CD14-positive monocyte (primary cell): ENCODE measurements around the gene SLC25A45. TPM values are rescaled to one million over a fixed set of nuclear protein-coding genes. Genes with fewer than 3 reads are reported as not detected.
A peak's percentile ranks its signal among the peaks of the same experiment; 100 is the strongest.

Source experiments
- DNase-seq, 3 donors: peaks; one replicate each; pipeline ENCODE4 v3.0.0-alpha.2; 2011 to 2022
- H2AFZ ChIP-seq: 2 replicates; pipeline ENCODE4 v1.6.0; 2012; ENCODE audit warnings: mild to moderate bottlenecking, low read depth, low read length, inconsistent platforms; ENCODE audit not compliant: insufficient read depth, poor library complexity, severe bottlenecking
- H3K27ac ChIP-seq, 2 donors: 1 replicate in 1 of 2; 2 replicates in 1 of 2; pipeline ENCODE4 v1.5.1; 2012 to 2013; ENCODE audit warnings: low read length in 2 of 2, control low read depth in 1 of 2, inconsistent platforms in 1 of 2, low read depth in 1 of 2, mild to moderate bottlenecking in 1 of 2
- H3K27me3 ChIP-seq, 2 donors: one replicate each; pipeline versions ENCODE4 v1.6.0 to v1.6.1; 2011 to 2013; ENCODE audit warnings: low read length in 2 of 2; ENCODE audit not compliant: control insufficient read depth in 2 of 2, insufficient read depth in 2 of 2
- H3K36me3 ChIP-seq, 2 donors: replicated peaks in 1 of 2; 1 replicate in 1 of 2; 2 replicates in 1 of 2; pipeline versions ENCODE4 v1.5.1 to v1.6.1; 2012 to 2013; ENCODE audit warnings: low read length in 2 of 2, control low read depth in 1 of 2, inconsistent platforms in 1 of 2, mild to moderate bottlenecking in 1 of 2; ENCODE audit not compliant: insufficient read depth in 2 of 2, control insufficient read depth in 1 of 2
- H3K4me1 ChIP-seq, 2 donors: 1 replicate in 1 of 2; 2 replicates in 1 of 2; pipeline versions ENCODE4 v1.5.1 to v1.6.1; 2012 to 2013; ENCODE audit warnings: low read length in 2 of 2, control low read depth in 1 of 2, inconsistent platforms in 1 of 2, mild to moderate bottlenecking in 1 of 2, moderate library complexity in 1 of 2; ENCODE audit not compliant: insufficient read depth in 2 of 2, control insufficient read depth in 1 of 2
- H3K4me2 ChIP-seq: replicated peaks from 2 replicates; pipeline ENCODE3; 2012; ENCODE audit warnings: low read length, moderate library complexity, mild to moderate bottlenecking; ENCODE audit not compliant: poor library complexity, severe bottlenecking; ENCODE audit errors: extremely low read depth
- H3K4me3 ChIP-seq, 3 experiments: fragments of 200-600 bp in 1 of 3; sonication (generic) in 1 of 3; replicated peaks in 1 of 3; 1 replicate in 2 of 3; 2 replicates in 1 of 3; pipeline ENCODE4 v1.5.1; 2011 to 2013; ENCODE audit warnings: low read length in 3 of 3, mild to moderate bottlenecking in 3 of 3, control low read depth in 2 of 3, low read depth in 2 of 3, inconsistent platforms in 1 of 3, moderate library complexity in 1 of 3
- H3K79me2 ChIP-seq: 2 replicates; pipeline ENCODE4 v1.6.0; 2012; ENCODE audit warnings: mild to moderate bottlenecking, control low read depth, inconsistent platforms, low read length, moderate library complexity; ENCODE audit not compliant: insufficient read depth
- H3K9ac ChIP-seq: 2 replicates; pipeline ENCODE4 v1.6.0; 2017; ENCODE audit warnings: low read length, mild to moderate bottlenecking; ENCODE audit not compliant: insufficient read depth, poor library complexity, severe bottlenecking
- H3K9me3 ChIP-seq, 2 donors: replicated peaks in 1 of 2; 1 replicate in 1 of 2; 2 replicates in 1 of 2; pipeline versions ENCODE4 v1.5.1 to v1.6.1; 2012 to 2013; ENCODE audit warnings: low read length in 2 of 2, control low read depth in 1 of 2; ENCODE audit not compliant: control insufficient read depth in 1 of 2, insufficient read depth in 1 of 2
- H4K20me1 ChIP-seq: 2 replicates; pipeline ENCODE4 v1.6.0; 2012; ENCODE audit warnings: mild to moderate bottlenecking, low read length, control low read depth, moderate library complexity; ENCODE audit not compliant: insufficient read depth
- H3K27ac Mint-ChIP-seq, 7 donors: one replicate each; pipeline ENCODE4 v1.8.0; 2020; ENCODE audit warnings: mild to moderate bottlenecking in 7 of 7, mixed read lengths in 7 of 7, moderate library complexity in 6 of 7, inconsistent platforms in 2 of 7
- H3K27me3 Mint-ChIP-seq, 3 donors: one replicate each; pipeline ENCODE4 v1.8.0; 2021 to 2022; ENCODE audit warnings: low read depth in 3 of 3, mild to moderate bottlenecking in 3 of 3, mixed read lengths in 3 of 3, moderate library complexity in 3 of 3, inconsistent platforms in 1 of 3
- H3K36me3 Mint-ChIP-seq, 2 donors: one replicate each; pipeline ENCODE4 v1.8.0; 2020; ENCODE audit warnings: mixed read lengths in 2 of 2, inconsistent platforms in 1 of 2, mild to moderate bottlenecking in 1 of 2
- H3K4me1 Mint-ChIP-seq: one replicate; pipeline ENCODE4 v1.8.0; 2020; ENCODE audit warnings: mild to moderate bottlenecking, mixed read lengths
- H3K4me3 Mint-ChIP-seq, 2 donors: one replicate each; pipeline ENCODE4 v1.8.0; 2020; ENCODE audit warnings: mild to moderate bottlenecking in 2 of 2, mixed read lengths in 2 of 2, moderate library complexity in 1 of 2
- H3K9me3 Mint-ChIP-seq, 7 donors: one replicate each; pipeline ENCODE4 v1.8.0; 2020 to 2022; ENCODE audit warnings: mixed read lengths in 7 of 7, mild to moderate bottlenecking in 6 of 7, moderate library complexity in 6 of 7, inconsistent platforms in 2 of 7
- WGBS: methylation state at CpG from one replicate; pipeline ENCODE4 v1.1.5; 2013; ENCODE audit warnings: missing lambda C conversion rate; ENCODE audit not compliant: insufficient coverage; 5-methylcytosine and 5-hydroxymethylcytosine counted together
- intact Hi-C, 2 donors: fragments of 100-400 bp; cut with micrococcal nuclease; formaldehyde crosslinking; loops; one replicate each; pipeline versions ENCODE4 v1.15.0 to v1.15.1; 2023
- polyA plus RNA-seq, 3 donors: library from polyadenylated mRNA; depleted of rRNA in 1 of 3; unstranded in 2 of 3; stranded (reverse) in 1 of 3; fragments of 300-500 nt in 2 of 3; fragments of >200 nt in 1 of 3; fragmentation: Illumina TruSeq in 2 of 3; gene quantifications; 1 replicate in 2 of 3; 2 replicates in 1 of 3; pipeline ENCODE4 v1.2.3, GENCODE V29; 2012 to 2021
- TF ChIP-seq, protein P1 (sequence below): fragments of 200-600 bp; IDR thresholded peaks from one replicate; pipeline ENCODE4 v1.8.0; 2022; ENCODE audit warnings: antibody characterized with exemption, mild to moderate bottlenecking

Gene SLC25A45
- polyA plus RNA-seq, 3 donors, result 3.7 to 11.3 (median 4.1) TPM

DNA sequence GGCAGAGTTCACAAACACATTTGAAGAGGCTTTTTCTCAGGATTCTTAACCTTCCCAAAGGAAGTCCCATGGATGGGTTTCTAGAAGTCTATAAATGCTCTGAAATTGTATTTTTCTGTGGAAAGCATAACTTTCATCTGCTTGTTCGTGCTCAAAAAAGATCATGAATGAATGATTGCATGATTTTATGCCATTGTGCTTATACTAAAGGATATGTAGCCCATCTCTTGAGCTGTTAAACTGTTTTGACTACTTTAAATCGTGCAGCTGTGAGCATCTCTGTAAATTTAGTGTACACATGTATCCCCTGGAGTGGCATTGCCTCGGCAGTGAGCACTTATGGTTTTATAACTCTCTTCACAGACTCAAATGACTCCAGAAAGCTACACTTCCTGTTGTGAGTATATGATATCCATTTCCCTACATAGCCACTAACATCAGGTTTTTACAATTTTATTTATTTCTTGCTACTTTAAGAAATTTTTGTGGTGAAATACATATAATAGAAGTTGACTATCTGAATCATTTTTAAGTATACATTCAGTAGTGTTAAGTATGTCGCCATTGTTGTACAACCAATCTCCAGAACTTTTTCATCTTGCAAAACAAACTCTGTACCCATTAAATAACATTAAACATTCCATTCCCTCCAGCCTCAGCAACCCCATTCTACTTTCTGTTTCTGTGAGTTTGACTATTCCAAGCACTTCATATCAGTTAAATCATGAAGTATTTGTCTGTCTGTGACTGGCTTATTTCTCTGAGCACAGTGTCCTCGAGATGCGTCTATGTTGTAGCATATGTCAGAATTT, 48.2 kb upstream of the SLC25A45 start:
- Mint-ChIP-seq H3K4me1 (peaks cover 81% of the 10 kb centered on the region), H3K9me3 (peaks cover 0 to 5% (median 0%) of the 10 kb centered on the region in 7 donors), H3K4me3 (peak overlapping the region; percentile 99 to 100), H3K36me3 (peaks cover 71 to 80% of the 10 kb centered on the region in 2 donors), H3K27me3 (peaks cover 0 to 4% (median 3%) of the 10 kb centered on the region in 3 donors), H3K27ac (peak overlapping the region; percentile 87 to 100 (median 91))
- Histone ChIP-seq H3K9ac (peak overlapping the region; percentile 100), H3K36me3 (peaks cover 28 to 63% of the 10 kb centered on the region in 2 donors), H3K4me3 (peak overlapping the region; percentile 86 to 100 (median 96)), H2AFZ (no peak overlapping the region), H3K27me3 (no peaks in the 10 kb centered on the region), H3K9me3 (no peaks in the 10 kb centered on the region), H3K4me2 (peak overlapping the region; percentile 85), H3K27ac (peak overlapping the region; percentile 61 to 100), H3K79me2 (peaks cover 100% of the 10 kb centered on the region), H3K4me1 (peaks cover 53 to 90% of the 10 kb centered on the region in 2 donors), H4K20me1 (peaks cover 100% of the 10 kb centered on the region)
- 60% methylated on average over 1 of the region's 6 CpGs for WGBS
- DNase-seq, result peak in 1 of 3 donors; percentile 40
- intact Hi-C loops, result loop anchor here in 1 of 2 donors (2.0 kb wide), 1 partner anchor 14 kb away; no protein-coding TSS in a partner anchor
- TF ChIP-seq, protein P1, sequence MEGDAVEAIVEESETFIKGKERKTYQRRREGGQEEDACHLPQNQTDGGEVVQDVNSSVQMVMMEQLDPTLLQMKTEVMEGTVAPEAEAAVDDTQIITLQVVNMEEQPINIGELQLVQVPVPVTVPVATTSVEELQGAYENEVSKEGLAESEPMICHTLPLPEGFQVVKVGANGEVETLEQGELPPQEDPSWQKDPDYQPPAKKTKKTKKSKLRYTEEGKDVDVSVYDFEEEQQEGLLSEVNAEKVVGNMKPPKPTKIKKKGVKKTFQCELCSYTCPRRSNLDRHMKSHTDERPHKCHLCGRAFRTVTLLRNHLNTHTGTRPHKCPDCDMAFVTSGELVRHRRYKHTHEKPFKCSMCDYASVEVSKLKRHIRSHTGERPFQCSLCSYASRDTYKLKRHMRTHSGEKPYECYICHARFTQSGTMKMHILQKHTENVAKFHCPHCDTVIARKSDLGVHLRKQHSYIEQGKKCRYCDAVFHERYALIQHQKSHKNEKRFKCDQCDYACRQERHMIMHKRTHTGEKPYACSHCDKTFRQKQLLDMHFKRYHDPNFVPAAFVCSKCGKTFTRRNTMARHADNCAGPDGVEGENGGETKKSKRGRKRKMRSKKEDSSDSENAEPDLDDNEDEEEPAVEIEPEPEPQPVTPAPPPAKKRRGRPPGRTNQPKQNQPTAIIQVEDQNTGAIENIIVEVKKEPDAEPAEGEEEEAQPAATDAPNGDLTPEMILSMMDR, result no peak

DNA sequence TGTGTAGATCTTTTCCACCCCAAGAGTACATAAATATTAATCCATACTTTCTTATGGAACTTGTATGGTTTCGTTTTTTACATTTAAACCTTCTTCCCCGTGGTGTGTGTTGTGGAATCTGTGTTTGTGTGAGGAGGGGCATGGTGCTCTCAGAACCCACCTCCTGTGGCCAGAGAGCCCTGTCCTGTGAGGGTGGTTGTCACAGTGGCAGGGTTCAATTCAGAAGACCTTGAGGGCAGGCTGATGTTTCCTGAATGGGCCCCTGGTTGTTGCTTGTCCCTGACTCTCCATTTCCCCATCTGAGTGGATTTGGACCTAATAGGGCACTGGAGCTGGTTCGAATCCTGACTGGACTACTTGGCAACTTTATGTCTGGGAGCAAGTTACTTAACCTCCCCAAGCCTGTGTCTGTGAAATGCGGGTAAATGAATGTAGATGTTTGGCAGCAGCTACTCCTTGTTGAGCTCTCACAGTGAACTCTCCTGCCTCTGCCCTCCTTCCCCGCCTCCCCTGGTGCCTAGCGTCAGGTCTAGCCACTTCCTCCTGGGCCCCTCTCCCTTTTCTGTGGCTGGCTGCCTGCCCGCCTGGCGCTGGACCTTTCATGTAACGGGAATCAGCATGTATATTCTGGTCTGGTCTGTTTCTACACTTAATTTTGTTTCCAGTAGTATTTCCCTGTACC, 47.4 kb upstream of the SLC25A45 start:
- peak overlapping the region; percentile 87 to 100 (median 91) for H3K27ac Mint-ChIP-seq
- TF ChIP-seq, protein P1, result no peak
- peaks cover 27 to 63% of the 10 kb centered on the region in 2 donors for H3K36me3 ChIP-seq
- peaks cover 100% of the 10 kb centered on the region for H3K79me2 ChIP-seq
- H3K9ac ChIP-seq, result peak overlapping the region; percentile 100
- peaks cover 71 to 80% of the 10 kb centered on the region in 2 donors for H3K36me3 Mint-ChIP-seq
- peaks cover 0 to 10% (median 3%) of the 10 kb centered on the region in 7 donors for H3K9me3 Mint-ChIP-seq
- peaks cover 53 to 83% of the 10 kb centered on the region in 2 donors for H3K4me1 ChIP-seq
- peaks cover 0 to 7% (median 4%) of the 10 kb centered on the region in 3 donors for H3K27me3 Mint-ChIP-seq
- peak in 2 of 3 donors; percentile 54 to 64 for DNase-seq
- intact Hi-C loops, result loop anchor here in 1 of 2 donors (2.0 kb wide), 1 partner anchor 13 kb away; no protein-coding TSS in a partner anchor
- WGBS, result 0% methylated on average over 6 of the region's 9 CpGs
- no peaks in the 10 kb centered on the region for H3K27me3 ChIP-seq
- H3K4me3 Mint-ChIP-seq, result peak overlapping the region; percentile 99 to 100
- H3K9me3 ChIP-seq, result no peaks in the 10 kb centered on the region
- H3K4me2 ChIP-seq, result peak overlapping the region; percentile 85
- H3K27ac ChIP-seq, result peak overlapping the region; percentile 61 to 100
- H4K20me1 ChIP-seq, result peaks cover 100% of the 10 kb centered on the region
- H3K4me3 ChIP-seq, result peak overlapping the region; percentile 86 to 100 (median 96)
- H3K4me1 Mint-ChIP-seq, result peaks cover 74% of the 10 kb centered on the region
- H2AFZ ChIP-seq, result no peak overlapping the region
